Thymus (tissue), 14 donors: Measurements from ENCODE around the gene PXDC1. TPM values are rescaled to one million over a fixed set of nuclear protein-coding genes. Genes with fewer than 3 reads are reported as not detected.

Experiments used
- DNase-seq, 9 donors: peaks; one replicate each; pipeline ENCODE4 v3.0.0-alpha.2; 2013; ENCODE audit warnings: low spot score in 9 of 9, low read depth in 6 of 9, missing footprints in 1 of 9
- H3K27ac ChIP-seq, 2 donors: one replicate each; pipeline ENCODE4 v1.5.1; 2013; ENCODE audit warnings: control low read depth in 1 of 2, low read depth in 1 of 2, low read length in 1 of 2, mild to moderate bottlenecking in 1 of 2, moderate library complexity in 1 of 2
- H3K27me3 ChIP-seq, 2 donors: one replicate each; pipeline ENCODE4 v1.5.1; 2013; ENCODE audit warnings: low read length in 1 of 2; ENCODE audit not compliant: control insufficient read depth in 2 of 2, insufficient read depth in 1 of 2
- H3K36me3 ChIP-seq, 2 donors: one replicate each; pipeline ENCODE4 v1.5.1; 2013; ENCODE audit warnings: low read length in 1 of 2, mild to moderate bottlenecking in 1 of 2, moderate library complexity in 1 of 2; ENCODE audit not compliant: control insufficient read depth in 2 of 2, insufficient read depth in 2 of 2
- H3K4me1 ChIP-seq, 2 donors: one replicate each; pipeline ENCODE4 v1.5.1; 2013; ENCODE audit warnings: low read length in 2 of 2; ENCODE audit not compliant: control insufficient read depth in 2 of 2, insufficient read depth in 2 of 2
- H3K4me3 ChIP-seq, 2 donors: one replicate each; pipeline ENCODE4 v1.5.1; 2013; ENCODE audit warnings: low read length in 2 of 2, control low read depth in 1 of 2, mild to moderate bottlenecking in 1 of 2
- H3K9me3 ChIP-seq, 2 donors: one replicate each; pipeline ENCODE4 v1.5.1; 2013; ENCODE audit warnings: low read length in 1 of 2, mild to moderate bottlenecking in 1 of 2; ENCODE audit not compliant: control insufficient read depth in 2 of 2, insufficient read depth in 1 of 2
- WGBS: extraction: QIAGEN DNeasy Blood & Tissue Kit; methylation state at CpG from one replicate; pipeline ENCODE4 v1.1.7; 2013; 5-methylcytosine and 5-hydroxymethylcytosine counted together
- long read RNA-seq, 10 donors: transcript quantifications; one replicate each; lab custom pipeline, GENCODE V29; 2026
- polyA plus RNA-seq: library from polyadenylated mRNA; stranded (reverse); fragments of 200-250 nt; gene quantifications from one replicate; pipeline ENCODE4 v1.2.3, GENCODE V29; 2013
- total RNA-seq: library from RNA; stranded (reverse); fragments of 120-200 nt; gene quantifications from one replicate; pipeline ENCODE4 v1.2.4, GENCODE V29; 2013
- donor health status: healthy.

PXDC1 gene
- total RNA-seq: 4.5 TPM
- polyA plus RNA-seq: 21.4 TPM
- long read RNA-seq, donor 1: 0 reads
- long read RNA-seq, donor 2: 0 reads
- long read RNA-seq, donor 3, transcript PXDC1-202 (5 exons, 2,190 nt): major isoform, 5 of 5 reads
- long read RNA-seq, donor 3, partial matches to known transcripts: 0 of 5 reads
- long read RNA-seq, donor 3, other reads (novel, unspliced or antisense): 0 of 5 reads
- long read RNA-seq, donor 4: 0 reads
- long read RNA-seq, donor 5, transcript PXDC1-202 (5 exons, 2,190 nt): major isoform, 7 of 7 reads
- long read RNA-seq, donor 5, partial matches to known transcripts: 0 of 7 reads
- long read RNA-seq, donor 5, other reads (novel, unspliced or antisense): 0 of 7 reads
- long read RNA-seq, donor 6, partial matches to known transcripts: 0 of 2 reads
- long read RNA-seq, donor 6, other reads (novel, unspliced or antisense): 0 of 2 reads
- long read RNA-seq, donor 7, partial matches to known transcripts: 0 of 1 reads
- long read RNA-seq, donor 7, other reads (novel, unspliced or antisense): 0 of 1 reads
- long read RNA-seq, donor 8, partial matches to known transcripts: 0 of 3 reads
- long read RNA-seq, donor 8, other reads (novel, unspliced or antisense): 0 of 3 reads
- long read RNA-seq, donor 9, partial matches to known transcripts: 0 of 1 reads
- long read RNA-seq, donor 9, other reads (novel, unspliced or antisense): 0 of 1 reads
- long read RNA-seq, donor 10, partial matches to known transcripts: 0 of 2 reads
- long read RNA-seq, donor 10, other reads (novel, unspliced or antisense): 0 of 2 reads

GRCh38 chr6:3751077-3751729 is at the start of gene PXDC1:
Gene PXDC1, minus strand, starts transcription at chr6:3751713. Its CDS starts 182 bp downstream, at chr6:3751531.
- Histone ChIP-seq H3K27ac (peak within 1 kb of the TSS; percentile 37 to 72), H3K9me3 (no peaks in the 10 kb centered on the region), H3K4me1 (peaks cover 2 to 4% of the 10 kb centered on the region in 2 donors), H3K4me3 (peak within 1 kb of the TSS; percentile 27 to 58), H3K36me3 (no peaks in the 10 kb centered on the region), H3K27me3 (peaks cover 64 to 83% of the 10 kb centered on the region in 2 donors)
- no peak for DNase-seq
- WGBS: under 1% methylated on average over 88 of the region's 88 CpGs

GRCh38 chr6:3800850-3801591 is 49.5 kb upstream of the PXDC1 start:
- Histone ChIP-seq H3K36me3 (no peaks in the 10 kb centered on the region), H3K27me3 (no peaks in the 10 kb centered on the region), H3K9me3 (no peaks in the 10 kb centered on the region), H3K27ac (no peak overlapping the region), H3K4me3 (no peak overlapping the region), H3K4me1 (no peaks in the 10 kb centered on the region)
- DNase-seq: no peak
- 90% methylated on average over 11 of the region's 11 CpGs for WGBS

GRCh38 chr6:3799719-3800118 is 48.2 kb upstream of the PXDC1 start:
- Histone ChIP-seq H3K4me3 (no peak overlapping the region), H3K27me3 (no peaks in the 10 kb centered on the region), H3K36me3 (no peaks in the 10 kb centered on the region), H3K9me3 (no peaks in the 10 kb centered on the region), H3K27ac (no peak overlapping the region), H3K4me1 (no peaks in the 10 kb centered on the region)
- 98% methylated on average over 6 of the region's 6 CpGs for WGBS
- no peak for DNase-seq

GRCh38 chr6:3798055-3798919 is 46.8 kb upstream of the PXDC1 start:
- no peak overlapping the region for H3K27ac ChIP-seq
- DNase-seq: no peak
- no peaks in the 10 kb centered on the region for H3K36me3 ChIP-seq
- WGBS: 80% methylated on average over 8 of the region's 8 CpGs
- H3K27me3 ChIP-seq: no peaks in the 10 kb centered on the region
- no peak overlapping the region for H3K4me3 ChIP-seq
- H3K9me3 ChIP-seq: no peaks in the 10 kb centered on the region
- no peaks in the 10 kb centered on the region for H3K4me1 ChIP-seq

GRCh38 chr6:3797231-3798054 is 45.9 kb upstream of the PXDC1 start:
- H3K27me3 ChIP-seq: no peaks in the 10 kb centered on the region
- H3K27ac ChIP-seq: no peak overlapping the region
- H3K4me3 ChIP-seq: no peak overlapping the region
- DNase-seq: no peak
- H3K36me3 ChIP-seq: no peaks in the 10 kb centered on the region
- whole genome bisulfite sequencing: 90% methylated on average over 7 of the region's 7 CpGs
- no peaks in the 10 kb centered on the region for H3K9me3 ChIP-seq
- H3K4me1 ChIP-seq: no peaks in the 10 kb centered on the region

GRCh38 chr6:3796719-3797041 is 45.2 kb upstream of the PXDC1 start:
- Histone ChIP-seq H3K4me1 (no peaks in the 10 kb centered on the region), H3K27me3 (no peaks in the 10 kb centered on the region), H3K4me3 (no peak overlapping the region), H3K27ac (peak overlapping the region in 1 of 2 donors; percentile 32), H3K36me3 (no peaks in the 10 kb centered on the region), H3K9me3 (no peaks in the 10 kb centered on the region)
- 84% methylated on average over 2 of the region's 2 CpGs for WGBS
- DNase-seq: no peak

- H3K36me3 ChIP-seq: no peaks in the 10 kb centered on the region
- H3K27me3 ChIP-seq: no peaks in the 10 kb centered on the region
- no peak overlapping the region for H3K4me3 ChIP-seq
- 97% methylated on average over 10 of the region's 10 CpGs for WGBS
- no peak for DNase-seq
- peak overlapping the region in 1 of 2 donors; percentile 43 for H3K27ac ChIP-seq
- H3K4me1 ChIP-seq: no peaks in the 10 kb centered on the region
- H3K9me3 ChIP-seq: no peaks in the 10 kb centered on the region
Observed at GRCh38 chr6:3795836-3796718, 44.6 kb upstream of the PXDC1 start.
